Fibroblast of mammary gland (primary cell): ENCODE results near the gene CD63.

Source experiments
- DNase-seq: peaks from one replicate; pipeline ENCODE4 v3.0.0-alpha.2; 2010; ENCODE audit warnings: low read depth
- H3K4me3 ChIP-seq: 2 replicates; pipeline ENCODE4 v1.5.1; 2011; ENCODE audit warnings: low read depth, mild to moderate bottlenecking, low read length, moderate library complexity; ENCODE audit not compliant: control insufficient read depth
- TF ChIP-seq, protein P1 (sequence below): conservative IDR thresholded peaks from 2 replicates; pipeline ENCODE4 v1.5.1; 2011; ENCODE audit warnings: low read depth, low read length, inconsistent platforms; ENCODE audit not compliant: control insufficient read depth, insufficient read depth

Gene CD63

GRCh38 chr12:55716582-55716957 lies 12.2 kb downstream of the CD63 start:
- TF ChIP-seq, protein P1, sequence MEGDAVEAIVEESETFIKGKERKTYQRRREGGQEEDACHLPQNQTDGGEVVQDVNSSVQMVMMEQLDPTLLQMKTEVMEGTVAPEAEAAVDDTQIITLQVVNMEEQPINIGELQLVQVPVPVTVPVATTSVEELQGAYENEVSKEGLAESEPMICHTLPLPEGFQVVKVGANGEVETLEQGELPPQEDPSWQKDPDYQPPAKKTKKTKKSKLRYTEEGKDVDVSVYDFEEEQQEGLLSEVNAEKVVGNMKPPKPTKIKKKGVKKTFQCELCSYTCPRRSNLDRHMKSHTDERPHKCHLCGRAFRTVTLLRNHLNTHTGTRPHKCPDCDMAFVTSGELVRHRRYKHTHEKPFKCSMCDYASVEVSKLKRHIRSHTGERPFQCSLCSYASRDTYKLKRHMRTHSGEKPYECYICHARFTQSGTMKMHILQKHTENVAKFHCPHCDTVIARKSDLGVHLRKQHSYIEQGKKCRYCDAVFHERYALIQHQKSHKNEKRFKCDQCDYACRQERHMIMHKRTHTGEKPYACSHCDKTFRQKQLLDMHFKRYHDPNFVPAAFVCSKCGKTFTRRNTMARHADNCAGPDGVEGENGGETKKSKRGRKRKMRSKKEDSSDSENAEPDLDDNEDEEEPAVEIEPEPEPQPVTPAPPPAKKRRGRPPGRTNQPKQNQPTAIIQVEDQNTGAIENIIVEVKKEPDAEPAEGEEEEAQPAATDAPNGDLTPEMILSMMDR: no peak
- no peak for DNase-seq

GRCh38 chr12:55715833-55716581 lies 12.8 kb downstream of the CD63 start, which contains the start of gene BLOC1S1:
Gene BLOC1S1 (plus strand): TSS chr12:55716046. CDS start chr12:55716052, 6 bp downstream.
- H3K4me3 ChIP-seq: peak within 1 kb of the TSS; percentile 73
- TF ChIP-seq, protein P1: no peak
- peak; percentile 94 for DNase-seq

More at GRCh38 chr12:55716582-55716957, 12.2 kb downstream of the CD63 start:
- peak overlapping the region; percentile 73 for H3K4me3 ChIP-seq

DNA sequence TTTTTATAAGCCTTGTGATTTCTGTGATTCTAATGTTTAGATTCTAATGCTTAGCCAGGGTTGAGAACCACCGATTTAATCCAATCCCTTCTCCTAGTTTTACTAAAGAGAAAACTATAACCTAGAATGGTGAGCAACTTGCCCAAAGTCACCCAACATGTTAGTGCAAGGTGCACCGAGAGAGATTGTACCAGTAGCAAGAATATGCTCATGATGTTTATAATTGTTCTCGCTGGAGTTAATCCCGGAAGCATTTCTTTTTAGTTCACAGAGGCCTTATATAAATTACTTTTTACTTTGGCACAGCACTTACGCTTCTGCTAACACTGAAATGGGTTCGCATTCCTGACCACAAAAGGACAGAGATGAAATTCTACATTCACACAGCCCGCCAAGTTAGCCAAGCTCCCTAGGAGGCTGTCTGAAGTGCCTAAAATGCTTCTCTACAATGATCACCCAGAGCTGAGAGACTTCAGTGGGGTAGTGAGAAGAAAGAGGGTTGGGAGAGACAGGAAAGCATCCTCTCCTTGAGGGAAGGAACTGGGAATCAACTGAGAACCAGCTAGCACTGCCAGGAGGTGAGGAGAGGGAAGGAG lies 13.5 kb downstream of the CD63 start:
- H3K4me3 ChIP-seq: peak overlapping the region; percentile 73
- TF ChIP-seq, protein P1: no peak
- DNase-seq: no peak

- H3K4me3 ChIP-seq: no peak overlapping the region
- DNase-seq: peak; percentile 96
- TF ChIP-seq, protein P1: no peak
Measured at GRCh38 chr12:55713721-55714120, 15.1 kb downstream of the CD63 start.

GRCh38 chr12:55712700-55713415 lies 16.0 kb downstream of the CD63 start:
- no peak overlapping the region for H3K4me3 ChIP-seq
- TF ChIP-seq, protein P1: no peak
- no peak for DNase-seq

- TF ChIP-seq, protein P1: no peak
- no peak for DNase-seq
- no peak overlapping the region for H3K4me3 ChIP-seq
Measured at GRCh38 chr12:55711786-55712553, 16.8 kb downstream of the CD63 start.
